Karpas-422 (cell line): ENCODE measurements around the gene TBC1D3C. TPM values are rescaled to one million over a fixed set of nuclear protein-coding genes. Genes with fewer than 3 reads are reported as not detected.
"Not testable (repeated sequence)": the region's sequence is repeated elsewhere in the genome, so short reads cannot be mapped to it uniquely, and the experiment has no call there.

Experiments
- DNase-seq: peaks from one replicate; pipeline ENCODE4 v3.0.0-alpha.2; 2015
- H2AFZ ChIP-seq: fragments of 200-600 bp; sonication (generic); 2 replicates; pipeline ENCODE4 v1.6.1; 2014; ENCODE audit warnings: antibody characterized with exemption, low read length, mixed read lengths
- H3K27ac ChIP-seq: fragments of 200-600 bp; sonication (generic); 2 replicates; pipeline ENCODE4 v1.5.1; 2014; ENCODE audit warnings: mild to moderate bottlenecking, low read length, moderate library complexity
- H3K27me3 ChIP-seq: fragments of 200-600 bp; sonication (generic); 2 replicates; pipeline ENCODE4 v1.6.1; 2014; ENCODE audit warnings: low read length, mixed read lengths
- H3K36me3 ChIP-seq: fragments of 200-600 bp; sonication (generic); 2 replicates; pipeline ENCODE4 v1.6.1; 2014; ENCODE audit warnings: low read length, mixed read lengths; ENCODE audit not compliant: insufficient read depth
- H3K4me1 ChIP-seq: fragments of 200-600 bp; sonication (generic); 2 replicates; pipeline ENCODE4 v1.6.1; 2014; ENCODE audit warnings: mild to moderate bottlenecking, low read length, mixed read lengths
- H3K4me2 ChIP-seq: fragments of 200-600 bp; sonication (generic); 2 replicates; pipeline ENCODE4 v1.6.1; 2014; ENCODE audit warnings: low read length, low read depth, mild to moderate bottlenecking; ENCODE audit not compliant: poor library complexity, severe bottlenecking
- H3K4me3 ChIP-seq: fragments of 200-600 bp; sonication (generic); 2 replicates; pipeline ENCODE4 v1.5.1; 2014; ENCODE audit warnings: mild to moderate bottlenecking, antibody characterized with exemption, low read length, mixed read lengths
- H3K79me2 ChIP-seq: fragments of 200-600 bp; sonication (generic); 2 replicates; pipeline ENCODE4 v1.6.1; 2014; ENCODE audit warnings: mild to moderate bottlenecking, low read length, mixed read lengths
- H3K9ac ChIP-seq: fragments of 200-600 bp; sonication (generic); 2 replicates; pipeline ENCODE4 v1.6.0; 2014; ENCODE audit warnings: low read length
- H3K9me2 ChIP-seq: fragments of 200-600 bp; sonication (generic), shearing (Covaris generic); replicated peaks from 2 replicates; pipeline ENCODE4 v1.6.0; 2014; ENCODE audit warnings: mild to moderate bottlenecking, low read length, moderate library complexity; ENCODE audit not compliant: insufficient read depth
- H3K9me3 ChIP-seq: fragments of 300-700, 200-600 bp; sonication (generic); 2 replicates; pipeline ENCODE4 v1.6.1; 2014; ENCODE audit warnings: low read length, mixed read lengths
- H4K20me1 ChIP-seq: fragments of 200-600 bp; sonication (generic); 2 replicates; pipeline ENCODE4 v1.6.1; 2014; ENCODE audit warnings: mild to moderate bottlenecking, antibody characterized with exemption, low read length, low read depth; ENCODE audit not compliant: insufficient read depth
- small RNA-seq: library from RNA; depleted of rRNA; stranded (forward); fragments of <200 nt; gene quantifications from one replicate; pipeline ENCODE3, GENCODE V24; 2014
- total RNA-seq: library from RNA; depleted of rRNA; stranded (reverse); fragments of >200 nt; shearing (Covaris generic); gene quantifications from 2 replicates; pipeline ENCODE4 v1.2.3, GENCODE V29; 2014; ENCODE audit warnings: low replicate concordance; rRNA removed

TBC1D3C gene
- total RNA-seq, result not detected in 2 replicates

- not testable (repeated sequence) for H3K27me3 ChIP-seq, DNase-seq, H3K36me3 ChIP-seq, H3K9me2 ChIP-seq, H3K9ac ChIP-seq, H4K20me1 ChIP-seq, H3K4me1 ChIP-seq, H3K79me2 ChIP-seq, H2AFZ ChIP-seq, H3K4me3 ChIP-seq, H3K9me3 ChIP-seq, H3K4me2 ChIP-seq, H3K27ac ChIP-seq
These were observed at the start of gene TBC1D3C for GRCh38 chr17:38068534-38068933. Gene TBC1D3C, minus strand, starts transcription at chr17:38068634. Its CDS starts 1,568 bp downstream, at chr17:38067066.

- not testable (repeated sequence) for H3K9me3 ChIP-seq, H4K20me1 ChIP-seq, H3K4me1 ChIP-seq, H3K79me2 ChIP-seq, H3K36me3 ChIP-seq, DNase-seq, H3K4me2 ChIP-seq, H3K4me3 ChIP-seq, H3K27me3 ChIP-seq, H3K9me2 ChIP-seq, H3K27ac ChIP-seq, H2AFZ ChIP-seq, H3K9ac ChIP-seq
These were observed 30.8 kb upstream of the TBC1D3C start for GRCh38 chr17:38099262-38099661.

- not testable (repeated sequence) for H2AFZ ChIP-seq, H3K27me3 ChIP-seq, H3K9ac ChIP-seq, H3K4me3 ChIP-seq, H3K4me2 ChIP-seq, H3K79me2 ChIP-seq, H3K4me1 ChIP-seq, DNase-seq, H3K9me2 ChIP-seq, H3K27ac ChIP-seq, H3K9me3 ChIP-seq, H3K36me3 ChIP-seq, H4K20me1 ChIP-seq
These were observed 25.7 kb upstream of the TBC1D3C start for GRCh38 chr17:38094059-38094694.

GRCh38 chr17:38088120-38088519 lies 19.7 kb upstream of the TBC1D3C start:
- not testable (repeated sequence) for H3K4me2 ChIP-seq, DNase-seq, H3K9me3 ChIP-seq, H3K36me3 ChIP-seq, H2AFZ ChIP-seq, H3K27ac ChIP-seq, H3K4me1 ChIP-seq, H3K9me2 ChIP-seq, H4K20me1 ChIP-seq, H3K79me2 ChIP-seq, H3K27me3 ChIP-seq, H3K9ac ChIP-seq, H3K4me3 ChIP-seq

- H3K4me2 ChIP-seq, H3K27me3 ChIP-seq, DNase-seq, H4K20me1 ChIP-seq, H2AFZ ChIP-seq, H3K27ac ChIP-seq, H3K4me1 ChIP-seq, H3K9me2 ChIP-seq, H3K36me3 ChIP-seq, H3K4me3 ChIP-seq, H3K9me3 ChIP-seq, H3K9ac ChIP-seq, H3K79me2 ChIP-seq: not testable (repeated sequence)
These were observed 18.9 kb upstream of the TBC1D3C start for GRCh38 chr17:38087344-38087743.

Small RNA genes within 50 kb of the gene (small RNA-seq; reads per million reads assigned to genes)
- gene RF00019, result not detected

Other genes starting within 250 kb of the TBC1D3C start
- gene TBC1D3K, start 144.2 kb downstream of the TBC1D3C start, total RNA-seq, result not detected in 2 replicates
- gene TBC1D3L, start 79.6 kb downstream of the TBC1D3C start, total RNA-seq, result 10.1 and 14.9 TPM in 2 replicates
- not detected in 2 replicates for gene TBC1D3D, start 64.7 kb downstream of the TBC1D3C start, total RNA-seq
- gene TBC1D3E, start 59.3 kb upstream of the TBC1D3C start, total RNA-seq, result not detected in 2 replicates
- gene TBC1D3, start 123.9 kb upstream of the TBC1D3C start, total RNA-seq, result 2.1 and 2.8 TPM in 2 replicates
- gene MRPL45, start 228.5 kb upstream of the TBC1D3C start, total RNA-seq, result 42.0 and 45.5 TPM in 2 replicates